H1 (cell line): Measurements from ENCODE around the gene LIPI. TPM values are rescaled to one million over a fixed set of nuclear protein-coding genes. Genes with fewer than 3 reads are reported as not detected.

ENCODE experiments used
- CTCF ChIA-PET: fragments of 300-600 bp; sonication (Branson Sonifier 250); formaldehyde crosslinking; loops from one replicate; lab custom pipeline; 2021; ENCODE audit not compliant: partially characterized antibody; lab: Charles Lee
- POLR2A ChIA-PET: fragments of 300-600 bp; sonication (Branson Sonifier 250); formaldehyde crosslinking; loops from one replicate; lab custom pipeline; 2021; ENCODE audit warnings: inconsistent platforms; ENCODE audit not compliant: partially characterized antibody; lab: Charles Lee
- DNase-seq, 2 experiments: peaks; one replicate each; pipeline versions ENCODE4 v3.0.0 to v3.0.0-alpha.2; 2010 to 2022; ENCODE audit warnings: low spot score in 2 of 2, low read depth in 1 of 2, mixed read lengths in 1 of 2
- FAIRE-seq: peaks from 2 replicates; lab custom pipeline; 2011; peaks lifted over from hg19 to GRCh38; lab: Jason Lieb, UNC
- H2AFZ ChIP-seq: 2 replicates; pipeline ENCODE4 v1.8.1; 2012; ENCODE audit warnings: low read length, inconsistent platforms
- H2AK5ac ChIP-seq: 2 replicates; pipeline ENCODE4 v1.6.1; 2013; ENCODE audit warnings: low read depth, low read length
- H2BK120ac ChIP-seq: replicated peaks from 2 replicates; pipeline ENCODE3; 2013; ENCODE audit warnings: low read depth, low read length, inconsistent platforms
- H2BK12ac ChIP-seq: 2 replicates; pipeline ENCODE4 v1.6.1; 2013; ENCODE audit warnings: low read depth, low read length
- H2BK15ac ChIP-seq: 2 replicates; pipeline ENCODE4 v1.6.1; 2013; ENCODE audit warnings: low read length
- H2BK20ac ChIP-seq: 2 replicates; pipeline ENCODE4 v1.6.1; 2013; ENCODE audit warnings: low read length
- H2BK5ac ChIP-seq: 2 replicates; pipeline ENCODE4 v1.6.1; 2013; ENCODE audit warnings: low read depth, low read length
- H3K14ac ChIP-seq: 2 replicates; pipeline ENCODE4 v1.6.1; 2013; ENCODE audit warnings: inconsistent platforms; ENCODE audit not compliant: insufficient read length
- H3K18ac ChIP-seq: 2 replicates; pipeline ENCODE4 v1.6.1; 2013; ENCODE audit warnings: low read length; ENCODE audit errors: extremely low read depth
- H3K23ac ChIP-seq: 2 replicates; pipeline ENCODE4 v1.6.1; 2013; ENCODE audit warnings: inconsistent platforms; ENCODE audit not compliant: insufficient read length
- H3K23me2 ChIP-seq: 2 replicates; pipeline ENCODE4 v1.6.1; 2013; ENCODE audit warnings: low read depth, low read length
- H3K27ac ChIP-seq: 2 replicates; pipeline ENCODE4 v1.6.1; 2011; ENCODE audit warnings: low read depth, low read length, inconsistent platforms
- H3K27me3 ChIP-seq, 4 experiments: replicated peaks in 1 of 4; 1 replicate in 1 of 4; 2 replicates in 3 of 4; pipeline versions ENCODE4 v1.6.1 to v1.8.1; 2011 to 2013; ENCODE audit warnings: low read length in 3 of 4, mild to moderate bottlenecking in 3 of 4, inconsistent platforms in 2 of 4, mixed read lengths in 2 of 4, moderate library complexity in 1 of 4; ENCODE audit not compliant: control insufficient read depth in 3 of 4, insufficient read depth in 3 of 4; ENCODE audit errors: extremely low read depth in 1 of 4
- H3K36me3 ChIP-seq, 4 experiments: 2 replicates each; pipeline versions ENCODE4 v1.6.1 to v1.8.1; 2011 to 2013; ENCODE audit warnings: mild to moderate bottlenecking in 4 of 4, low read length in 3 of 4, moderate library complexity in 2 of 4, control low read depth in 1 of 4, inconsistent platforms in 1 of 4; ENCODE audit not compliant: insufficient read depth in 4 of 4, control insufficient read depth in 2 of 4
- H3K4ac ChIP-seq: replicated peaks from 2 replicates; pipeline ENCODE3; 2013; ENCODE audit warnings: low read length, low read depth, mixed read lengths, inconsistent platforms; ENCODE audit not compliant: insufficient read length
- H3K4me1 ChIP-seq, 4 experiments: replicated peaks in 1 of 4; 1 replicate in 1 of 4; 2 replicates in 3 of 4; pipeline versions ENCODE4 v1.6.1 to v1.8.1; 2011 to 2013; ENCODE audit warnings: low read length in 3 of 4, inconsistent platforms in 2 of 4, mixed read lengths in 1 of 4; ENCODE audit not compliant: insufficient read depth in 4 of 4, control insufficient read depth in 3 of 4
- H3K4me2 ChIP-seq, 2 experiments: 2 replicates each; pipeline versions ENCODE4 v1.6.1 to v1.8.1; 2011 to 2013; ENCODE audit warnings: low read depth in 2 of 2, low read length in 2 of 2, control low read depth in 1 of 2, inconsistent platforms in 1 of 2, mild to moderate bottlenecking in 1 of 2; ENCODE audit not compliant: insufficient read depth in 1 of 2
- H3K4me3 ChIP-seq, 4 experiments: fragments of 200-600, 300-600 bp in 1 of 4; sonication (generic), shearing (Covaris generic), sonication (Bioruptor Twin) in 1 of 4; 2 replicates each; pipeline versions ENCODE4 v1.5.1 to v1.8.1; 2011 to 2016; ENCODE audit warnings: low read length in 4 of 4, low read depth in 3 of 4, control low read depth in 2 of 4, inconsistent platforms in 2 of 4, mild to moderate bottlenecking in 2 of 4, mixed read lengths in 1 of 4, moderate library complexity in 1 of 4; ENCODE audit not compliant: insufficient read depth in 2 of 4; ENCODE audit errors: extremely low read depth in 1 of 4
- H3K56ac ChIP-seq: replicated peaks from 2 replicates; pipeline ENCODE3; 2013; ENCODE audit warnings: low read depth, mild to moderate bottlenecking, mixed read lengths, low read length, inconsistent platforms; ENCODE audit not compliant: insufficient read length
- H3K79me1 ChIP-seq: 2 replicates; pipeline ENCODE4 v1.6.1; 2013; ENCODE audit warnings: low read depth, low read length, control low read depth
- H3K79me2 ChIP-seq, 2 experiments: 2 replicates each; pipeline versions ENCODE4 v1.6.1 to v1.8.1; 2012 to 2013; ENCODE audit warnings: low read length in 2 of 2, mild to moderate bottlenecking in 2 of 2, inconsistent platforms in 1 of 2; ENCODE audit not compliant: insufficient read depth in 2 of 2, control insufficient read depth in 1 of 2
- H3K9ac ChIP-seq, 4 experiments: replicated peaks in 1 of 4; 1 replicate in 1 of 4; 2 replicates in 3 of 4; pipeline versions ENCODE4 v1.6.1 to v1.8.1; 2011 to 2013; ENCODE audit warnings: low read depth in 3 of 4, low read length in 3 of 4, control low read depth in 2 of 4, mild to moderate bottlenecking in 2 of 4, moderate library complexity in 2 of 4, inconsistent platforms in 1 of 4; ENCODE audit errors: extremely low read depth in 1 of 4
- H3K9me3 ChIP-seq, 2 experiments: 2 replicates each; pipeline versions ENCODE4 v1.6.1 to v1.8.1; 2012 to 2013; ENCODE audit warnings: mild to moderate bottlenecking in 2 of 2, moderate library complexity in 2 of 2, control low read depth in 1 of 2, inconsistent platforms in 1 of 2, low read depth in 1 of 2, low read length in 1 of 2, mixed read lengths in 1 of 2; ENCODE audit not compliant: insufficient read depth in 2 of 2
- H4K20me1 ChIP-seq, 2 experiments: replicated peaks in 1 of 2; 2 replicates each; pipeline versions ENCODE3 to v1.8.1; 2011 to 2013; ENCODE audit warnings: inconsistent platforms in 2 of 2, low read length in 2 of 2, mild to moderate bottlenecking in 1 of 2; ENCODE audit not compliant: insufficient read depth in 2 of 2, control insufficient read depth in 1 of 2
- H4K5ac ChIP-seq: 2 replicates; pipeline ENCODE4 v1.6.1; 2013; ENCODE audit warnings: low read length, low read depth, mixed read lengths, inconsistent platforms; ENCODE audit not compliant: insufficient read length
- H4K8ac ChIP-seq: 2 replicates; pipeline ENCODE4 v1.8.0; 2013; ENCODE audit warnings: mild to moderate bottlenecking, moderate library complexity, low read length, inconsistent platforms; ENCODE audit not compliant: insufficient read depth; ENCODE audit errors: extremely low read depth
- H4K91ac ChIP-seq: replicated peaks from 2 replicates; pipeline ENCODE3; 2013; ENCODE audit warnings: low read length, mixed read lengths, inconsistent platforms; ENCODE audit not compliant: insufficient read length
- EZH2 ChIP-seq: fragments of 200-600 bp; sonication (generic); IDR thresholded peaks from 2 replicates; pipeline ENCODE4 v1.7.1; 2012; ENCODE audit warnings: low read depth, mild to moderate bottlenecking, moderate library complexity, low read length, inconsistent platforms; ENCODE audit not compliant: severe bottlenecking
- HDAC6 ChIP-seq: IDR thresholded peaks from one replicate; pipeline ENCODE4 v1.7.1; 2012; ENCODE audit warnings: low read depth, mild to moderate bottlenecking, inconsistent platforms, low read length, moderate library complexity
- JUN ChIP-seq: IDR thresholded peaks from 2 replicates; pipeline ENCODE4 v1.6.1; 2011; ENCODE audit warnings: low read depth, mild to moderate bottlenecking, improper control_type of control experiment, low read length
- PHF8 ChIP-seq: fragments of 200-600 bp; sonication (generic); conservative IDR thresholded peaks from 2 replicates; pipeline ENCODE4 v1.7.1; 2012; ENCODE audit warnings: low read depth, mild to moderate bottlenecking, inconsistent platforms, low read length, moderate library complexity
- POLR2A ChIP-seq, 2 experiments: IDR thresholded peaks; 1 replicate in 1 of 2; 2 replicates in 1 of 2; pipeline ENCODE4 v1.6.1; 2011; ENCODE audit warnings: low read depth in 2 of 2, low read length in 2 of 2, mild to moderate bottlenecking in 2 of 2; ENCODE audit errors: control extremely low read depth in 1 of 2
- RBBP5 ChIP-seq: IDR thresholded peaks from 2 replicates; pipeline ENCODE4 v1.7.1; 2012; ENCODE audit warnings: low read depth, mild to moderate bottlenecking, inconsistent platforms, low read length, moderate library complexity, borderline replicate concordance
- RFX5 ChIP-seq: IDR thresholded peaks from 2 replicates; pipeline ENCODE4 v1.6.1; 2011; ENCODE audit warnings: low read depth, low read length, improper control_type of control experiment, borderline replicate concordance
- SP1 ChIP-seq: IDR thresholded peaks from 2 replicates; pipeline ENCODE4 v1.6.1; 2011; ENCODE audit warnings: low read depth, low read length
- TAF7 ChIP-seq: optimal IDR thresholded peaks from 2 replicates; pipeline ENCODE3; 2011; ENCODE audit warnings: low read depth, mild to moderate bottlenecking, inconsistent platforms, low read length, moderate library complexity, borderline replicate concordance
- polyA plus RNA-seq, 7 experiments: library from polyadenylated mRNA; depleted of rRNA in 3 of 7; stranded (reverse) in 5 of 7; unstranded in 2 of 7; fragments of >200 nt in 5 of 7; fragments of 200-250 nt in 2 of 7; gene quantifications; 1 replicate in 5 of 7; 2 replicates in 1 of 7; 4 replicates in 1 of 7; pipeline versions ENCODE4 v1.2.1 to v1.2.3, GENCODE V29; 2011 to 2013; ENCODE audit warnings: missing spikeins in 2 of 7, mixed read lengths in 2 of 7
- total RNA-seq: library from RNA; stranded (reverse); fragmentation: NEBNext Ultra II Directional; extraction: Animal tissue kit (Norgen Biotek cat#: 25700); gene quantifications from 2 replicates; pipeline ENCODE4 v1.2.1, GENCODE V29; 2021
- TF ChIP-seq, protein P1 (sequence below), 3 experiments: IDR thresholded peaks; 1 replicate in 2 of 3; 2 replicates in 1 of 3; pipeline versions ENCODE4 v1.5.1 to v1.6.1; 2011; ENCODE audit warnings: low read length in 3 of 3, mild to moderate bottlenecking in 3 of 3, inconsistent platforms in 2 of 3, low read depth in 1 of 3, moderate library complexity in 1 of 3; ENCODE audit not compliant: insufficient read depth in 1 of 3; ENCODE audit errors: control extremely low read depth in 1 of 3
- TF ChIP-seq, protein P2 (sequence below): IDR thresholded peaks from 2 replicates; pipeline ENCODE4 v1.6.1; 2012; ENCODE audit warnings: inconsistent platforms
- TF ChIP-seq, protein P3 (sequence below): IDR thresholded peaks from 2 replicates; pipeline ENCODE4 v1.6.1; 2011; ENCODE audit warnings: low read length, improper control_type of control experiment

The LIPI gene
- total and polyA plus RNA-seq, 2 of the 8 experiments (the other 6 are each of a cell fraction or from before 2014, with no cell fraction given) = not detected

DNA sequence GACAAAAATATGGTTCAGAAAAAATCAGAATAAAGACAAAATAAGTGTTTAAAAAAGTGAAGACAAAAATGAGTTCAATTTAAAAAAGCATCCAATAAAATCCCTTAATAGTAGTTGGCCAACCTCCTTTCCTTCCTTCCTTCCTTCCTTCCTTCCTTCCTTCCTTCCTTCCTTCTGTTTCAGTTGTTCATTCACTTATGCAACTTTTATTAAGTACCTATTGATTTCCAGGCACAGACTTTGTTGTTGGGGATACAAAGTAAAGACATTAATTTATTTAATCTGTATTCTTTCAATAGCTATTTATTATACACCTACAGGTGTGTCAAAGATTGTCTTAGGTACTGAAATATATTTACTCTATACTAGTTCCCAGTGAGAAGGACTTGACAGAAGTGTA, 2.4 kb upstream of the LIPI start:
- Histone ChIP-seq H3K27ac (no peak overlapping the region), H3K23ac (no peak overlapping the region), H3K18ac (no peak overlapping the region), H3K4me1 (no peaks in the 10 kb centered on the region), H2BK15ac (no peak overlapping the region), H4K5ac (no peak overlapping the region), H2AK5ac (no peak overlapping the region), H4K8ac (no peak overlapping the region), H3K9me3 (no peaks in the 10 kb centered on the region), H4K91ac (no peak overlapping the region), H3K36me3 (no peaks in the 10 kb centered on the region), H3K4ac (no peak overlapping the region), H3K14ac (no peak overlapping the region), H3K23me2 (0 out of 2 replicates have a peak, but pooled peaks cover 2% of the 10 kb centered on the region), H2AFZ (no peak overlapping the region), H3K9ac (no peak overlapping the region), H2BK5ac (no peak overlapping the region), H3K79me1 (no peaks in the 10 kb centered on the region), H3K79me2 (no peaks in the 10 kb centered on the region), H4K20me1 (no peaks in the 10 kb centered on the region), H2BK120ac (no peak overlapping the region), H3K27me3 (no peaks in the 10 kb centered on the region), H3K56ac (no peak overlapping the region)
- FAIRE-seq = no peak
- CTCF ChIA-PET = no interaction called here
- POLR2A ChIA-PET = no interaction called here
- no peak for TF ChIP-seq EZH2
- TF ChIP-seq, protein P1, sequence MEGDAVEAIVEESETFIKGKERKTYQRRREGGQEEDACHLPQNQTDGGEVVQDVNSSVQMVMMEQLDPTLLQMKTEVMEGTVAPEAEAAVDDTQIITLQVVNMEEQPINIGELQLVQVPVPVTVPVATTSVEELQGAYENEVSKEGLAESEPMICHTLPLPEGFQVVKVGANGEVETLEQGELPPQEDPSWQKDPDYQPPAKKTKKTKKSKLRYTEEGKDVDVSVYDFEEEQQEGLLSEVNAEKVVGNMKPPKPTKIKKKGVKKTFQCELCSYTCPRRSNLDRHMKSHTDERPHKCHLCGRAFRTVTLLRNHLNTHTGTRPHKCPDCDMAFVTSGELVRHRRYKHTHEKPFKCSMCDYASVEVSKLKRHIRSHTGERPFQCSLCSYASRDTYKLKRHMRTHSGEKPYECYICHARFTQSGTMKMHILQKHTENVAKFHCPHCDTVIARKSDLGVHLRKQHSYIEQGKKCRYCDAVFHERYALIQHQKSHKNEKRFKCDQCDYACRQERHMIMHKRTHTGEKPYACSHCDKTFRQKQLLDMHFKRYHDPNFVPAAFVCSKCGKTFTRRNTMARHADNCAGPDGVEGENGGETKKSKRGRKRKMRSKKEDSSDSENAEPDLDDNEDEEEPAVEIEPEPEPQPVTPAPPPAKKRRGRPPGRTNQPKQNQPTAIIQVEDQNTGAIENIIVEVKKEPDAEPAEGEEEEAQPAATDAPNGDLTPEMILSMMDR (IDR thresholded peaks at IDR 0.05; ENCODE audit: control extremely low read depth in 1 of 3, insufficient read depth in 1 of 3, low read depth in 1 of 3, low read length in 3 of 3) = no peak
- TF ChIP-seq POLR2A (IDR thresholded peaks at IDR 0.05; ENCODE audit: control extremely low read depth in 1 of 2, low read depth in 2 of 2, low read length in 2 of 2) = no peak
- TF ChIP-seq TAF7 = no peak
- TF ChIP-seq, protein P2, sequence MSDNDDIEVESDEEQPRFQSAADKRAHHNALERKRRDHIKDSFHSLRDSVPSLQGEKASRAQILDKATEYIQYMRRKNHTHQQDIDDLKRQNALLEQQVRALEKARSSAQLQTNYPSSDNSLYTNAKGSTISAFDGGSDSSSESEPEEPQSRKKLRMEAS = no peak
- TF ChIP-seq RBBP5 = no peak
- TF ChIP-seq, protein P3, sequence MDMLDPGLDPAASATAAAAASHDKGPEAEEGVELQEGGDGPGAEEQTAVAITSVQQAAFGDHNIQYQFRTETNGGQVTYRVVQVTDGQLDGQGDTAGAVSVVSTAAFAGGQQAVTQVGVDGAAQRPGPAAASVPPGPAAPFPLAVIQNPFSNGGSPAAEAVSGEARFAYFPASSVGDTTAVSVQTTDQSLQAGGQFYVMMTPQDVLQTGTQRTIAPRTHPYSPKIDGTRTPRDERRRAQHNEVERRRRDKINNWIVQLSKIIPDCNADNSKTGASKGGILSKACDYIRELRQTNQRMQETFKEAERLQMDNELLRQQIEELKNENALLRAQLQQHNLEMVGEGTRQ = no peak
- no peak for TF ChIP-seq PHF8
- TF ChIP-seq SP1 = no peak
- no peak for TF ChIP-seq JUN
- TF ChIP-seq RFX5 = no peak
- no peak for TF ChIP-seq HDAC6
- TF ChIP-seq, all 59 proteins: peak for 0
- Histone ChIP-seq H2BK12ac (no peak overlapping the region), H3K4me3 (no peak overlapping the region), H3K4me2 (no peak overlapping the region), H2BK20ac (no peak overlapping the region)
- no peak for DNase-seq
